ENCODE data around the gene SLC2A4RG.

SLC2A4RG gene

DNA sequence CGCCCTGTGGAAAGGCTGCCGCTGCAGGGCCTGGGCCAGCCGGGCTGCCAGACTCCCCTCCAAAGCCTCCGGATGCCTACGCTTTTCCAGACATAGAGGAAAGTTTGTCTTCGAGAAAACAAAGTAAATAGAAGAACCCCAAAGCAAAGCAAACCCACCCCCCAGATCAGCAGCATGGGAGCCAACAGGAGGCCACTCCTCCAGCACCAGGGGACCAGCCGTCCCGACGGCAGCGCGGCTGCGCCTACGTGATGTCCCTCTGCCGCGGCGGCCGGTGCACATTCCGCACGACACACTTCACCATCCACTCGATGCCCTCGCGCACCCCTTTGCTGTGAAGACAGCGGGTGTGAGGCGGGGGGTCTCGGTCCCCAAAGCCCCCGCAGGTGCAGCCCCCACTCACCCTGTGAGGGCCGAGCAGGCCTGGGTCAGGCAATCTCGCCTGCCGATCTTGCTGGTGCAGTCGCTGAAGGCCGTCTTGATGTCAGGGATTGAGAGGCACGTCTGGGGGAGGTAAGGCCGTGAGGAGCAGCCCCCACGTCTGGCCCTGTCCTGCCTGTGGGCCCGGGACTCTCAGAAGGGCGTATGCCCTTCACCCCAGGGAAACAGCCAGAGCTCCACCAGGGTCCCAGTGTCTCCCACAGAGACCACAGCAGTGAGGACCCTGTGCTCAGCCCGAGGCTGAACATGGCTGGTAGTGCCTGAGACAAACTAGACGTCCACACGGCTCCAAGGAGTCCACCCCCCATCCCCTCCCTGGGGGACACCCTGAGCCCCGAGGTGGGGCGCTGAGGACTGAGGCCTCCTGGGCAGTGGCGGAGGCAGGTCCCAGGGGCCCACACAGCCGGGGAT lies 39.2 kb upstream of the SLC2A4RG start:
- WGBS, 2 experiments, result 95% methylated on average over 43 of the region's 43 CpGs
- H3K4me1 ChIP-seq (ENCODE audit: control insufficient read depth, insufficient read depth, low read length), result peaks cover 5% of the 10 kb centered on the region
- H3K27me3 ChIP-seq (ENCODE audit: control insufficient read depth, insufficient read depth, low read length, poor library complexity, severe bottlenecking), result no peaks in the 10 kb centered on the region
- no peaks in the 10 kb centered on the region for H3K9me3 ChIP-seq (ENCODE audit: control insufficient read depth, low read length)
- no peak overlapping the region for H3K4me3 ChIP-seq (ENCODE audit: insufficient read depth, low read depth, low read length)
- H3K27ac ChIP-seq (ENCODE audit: insufficient read depth, low read depth, low read length, poor library complexity, severe bottlenecking), result no peak overlapping the region
- H3K36me3 ChIP-seq (ENCODE audit: control insufficient read depth, insufficient read depth, low read length), result peaks cover 8% of the 10 kb centered on the region

DNA sequence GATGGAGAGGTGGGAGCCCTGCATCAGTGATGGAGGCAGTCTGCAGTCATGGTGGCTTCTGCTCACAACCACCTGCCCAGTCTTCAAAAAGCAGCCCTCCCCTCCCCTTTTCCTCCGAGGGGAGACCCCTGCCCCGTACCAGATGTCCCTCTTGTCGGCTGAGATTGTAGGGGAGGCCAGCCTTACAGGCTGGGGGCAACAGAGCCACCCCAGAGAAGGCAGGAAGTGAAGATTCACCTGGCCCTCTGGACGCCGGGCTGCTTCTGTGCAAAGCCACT lies 38.6 kb upstream of the SLC2A4RG start:
- H3K9me3 ChIP-seq (ENCODE audit: control insufficient read depth, low read length), result no peaks in the 10 kb centered on the region
- no peak overlapping the region for H3K27ac ChIP-seq (ENCODE audit: insufficient read depth, low read depth, low read length, poor library complexity, severe bottlenecking)
- peaks cover 5% of the 10 kb centered on the region for H3K4me1 ChIP-seq (ENCODE audit: control insufficient read depth, insufficient read depth, low read length)
- H3K4me3 ChIP-seq (ENCODE audit: insufficient read depth, low read depth, low read length), result no peak overlapping the region
- 93 to 96% methylated on average over 5 of the region's 5 CpGs for WGBS, 2 experiments
- H3K36me3 ChIP-seq (ENCODE audit: control insufficient read depth, insufficient read depth, low read length), result peaks cover 8% of the 10 kb centered on the region
- H3K27me3 ChIP-seq (ENCODE audit: control insufficient read depth, insufficient read depth, low read length, poor library complexity, severe bottlenecking), result no peaks in the 10 kb centered on the region

DNA sequence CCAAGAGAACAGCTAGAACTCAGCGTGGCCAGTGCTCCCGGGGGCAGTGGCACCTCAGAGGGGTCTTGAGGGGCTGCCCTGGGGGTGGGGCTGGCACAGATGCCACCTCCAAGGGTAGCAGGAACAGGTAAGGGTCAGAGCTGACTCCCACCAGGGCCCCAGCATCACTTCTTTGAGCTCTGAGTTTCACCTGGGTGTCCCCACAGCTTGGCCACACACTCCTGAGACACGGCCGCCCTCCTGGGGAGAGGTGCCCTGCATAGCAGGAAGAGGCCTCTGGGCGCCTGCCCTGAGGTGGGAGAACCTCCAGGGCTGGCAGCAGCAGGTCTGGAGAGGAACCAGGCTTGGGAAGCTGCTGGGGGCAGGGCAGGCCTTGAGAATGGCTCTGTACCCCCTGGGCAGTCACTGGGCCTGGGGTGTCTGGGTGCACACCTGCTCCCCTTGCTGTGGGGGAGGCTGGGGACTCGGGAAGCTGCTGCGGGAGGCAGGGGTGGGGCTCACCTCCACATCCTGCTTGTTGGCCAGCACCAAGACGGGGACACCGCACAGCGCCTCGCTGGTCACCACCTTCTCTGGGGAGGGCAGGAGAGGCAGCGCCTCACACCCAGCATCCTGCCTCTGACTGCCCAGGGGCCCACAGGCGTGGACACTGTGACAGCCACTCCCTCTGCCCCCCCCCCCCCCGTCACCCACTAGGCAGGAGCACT lies 38.1 kb upstream of the SLC2A4RG start:
- no peaks in the 10 kb centered on the region for H3K9me3 ChIP-seq (ENCODE audit: control insufficient read depth, low read length)
- H3K27ac ChIP-seq (ENCODE audit: insufficient read depth, low read depth, low read length, poor library complexity, severe bottlenecking), result no peak overlapping the region
- no peak overlapping the region for H3K4me3 ChIP-seq (ENCODE audit: insufficient read depth, low read depth, low read length)
- H3K36me3 ChIP-seq (ENCODE audit: control insufficient read depth, insufficient read depth, low read length), result peaks cover 12% of the 10 kb centered on the region
- no peaks in the 10 kb centered on the region for H3K27me3 ChIP-seq (ENCODE audit: control insufficient read depth, insufficient read depth, low read length, poor library complexity, severe bottlenecking)
- WGBS, 2 experiments, result 91 to 93% methylated on average over 13 to 14 of the region's 14 CpGs
- H3K4me1 ChIP-seq (ENCODE audit: control insufficient read depth, insufficient read depth, low read length), result peaks cover 5% of the 10 kb centered on the region

DNA sequence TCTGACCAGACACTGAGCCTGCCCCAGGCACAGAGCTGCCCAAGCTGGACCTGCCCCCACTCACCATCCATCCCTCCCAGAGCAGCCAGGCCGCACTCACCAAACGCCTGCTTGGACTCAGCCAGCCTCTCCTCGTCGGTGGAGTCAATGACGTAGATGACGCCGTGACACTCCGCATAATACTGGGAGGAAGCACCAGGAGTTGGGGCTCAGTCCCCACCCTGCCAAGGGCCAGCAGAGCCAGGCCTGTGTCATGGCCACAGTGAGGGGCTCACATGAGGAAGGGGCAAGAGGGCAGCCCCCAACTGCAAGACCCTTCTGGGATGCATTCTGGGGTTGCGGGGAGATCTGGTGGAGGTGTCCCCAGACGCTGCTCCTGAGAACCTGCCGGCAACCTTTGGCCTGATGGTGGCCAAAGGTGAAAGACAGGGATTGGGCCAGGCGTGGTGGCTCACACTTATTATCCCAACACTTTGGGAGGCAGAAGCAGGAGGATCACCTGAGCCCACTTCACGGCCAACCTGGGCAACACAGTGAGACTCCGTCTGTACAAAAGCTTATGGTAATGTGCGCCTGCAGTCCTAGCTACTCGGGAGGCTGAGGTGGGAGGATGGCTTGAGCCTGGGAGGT lies 37.4 kb upstream of the SLC2A4RG start:
- H3K27me3 ChIP-seq (ENCODE audit: control insufficient read depth, insufficient read depth, low read length, poor library complexity, severe bottlenecking), result no peaks in the 10 kb centered on the region
- no peaks in the 10 kb centered on the region for H3K4me1 ChIP-seq (ENCODE audit: control insufficient read depth, insufficient read depth, low read length)
- H3K9me3 ChIP-seq (ENCODE audit: control insufficient read depth, low read length), result no peaks in the 10 kb centered on the region
- H3K36me3 ChIP-seq (ENCODE audit: control insufficient read depth, insufficient read depth, low read length), result peaks cover 13% of the 10 kb centered on the region
- H3K27ac ChIP-seq (ENCODE audit: insufficient read depth, low read depth, low read length, poor library complexity, severe bottlenecking), result no peak overlapping the region
- no peak overlapping the region for H3K4me3 ChIP-seq (ENCODE audit: insufficient read depth, low read depth, low read length)
- WGBS, 2 experiments, result 93% methylated on average over 16 of the region's 16 CpGs

- H3K9me3 ChIP-seq (ENCODE audit: control insufficient read depth, low read length), result no peaks in the 10 kb centered on the region
- peaks cover 13% of the 10 kb centered on the region for H3K36me3 ChIP-seq (ENCODE audit: control insufficient read depth, insufficient read depth, low read length)
- no peak overlapping the region for H3K4me3 ChIP-seq (ENCODE audit: insufficient read depth, low read depth, low read length)
- no peaks in the 10 kb centered on the region for H3K4me1 ChIP-seq (ENCODE audit: control insufficient read depth, insufficient read depth, low read length)
- 87% methylated on average over 13 of the region's 13 CpGs for WGBS, 2 experiments
- H3K27me3 ChIP-seq (ENCODE audit: control insufficient read depth, insufficient read depth, low read length, poor library complexity, severe bottlenecking), result no peaks in the 10 kb centered on the region
- no peak overlapping the region for H3K27ac ChIP-seq (ENCODE audit: insufficient read depth, low read depth, low read length, poor library complexity, severe bottlenecking)
Measured at GRCh38 chr20:63702751-63703470, 36.7 kb upstream of the SLC2A4RG start.

DNA sequence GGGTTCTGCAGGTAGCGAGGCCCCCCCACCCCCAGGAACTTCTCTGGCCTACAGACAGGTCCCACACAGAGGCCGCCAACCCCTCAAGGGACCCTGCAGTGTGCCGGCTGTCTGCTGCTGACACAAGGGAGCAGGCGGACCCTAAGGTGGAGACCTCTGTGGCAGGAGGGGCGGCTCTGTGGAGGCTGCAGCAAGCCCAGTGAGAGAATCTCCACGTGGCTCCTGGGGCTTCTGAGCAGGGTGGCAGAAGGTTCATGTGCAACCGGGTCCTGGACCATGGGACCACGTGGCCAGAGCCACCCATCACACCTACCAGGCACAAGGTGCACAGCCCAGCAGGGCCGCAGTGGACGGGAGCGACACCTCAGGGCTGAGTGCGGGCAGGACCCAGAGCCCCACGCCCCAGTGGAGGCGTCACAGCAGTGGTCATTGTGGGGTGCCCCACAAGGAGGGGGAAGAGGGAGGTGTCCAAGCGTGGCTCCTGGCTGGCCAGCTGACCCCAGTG lies 36.1 kb upstream of the SLC2A4RG start:
- Histone ChIP-seq H3K9me3 (ENCODE audit: control insufficient read depth, low read length) (no peaks in the 10 kb centered on the region), H3K4me1 (ENCODE audit: control insufficient read depth, insufficient read depth, low read length) (no peaks in the 10 kb centered on the region), H3K4me3 (ENCODE audit: insufficient read depth, low read depth, low read length) (no peak overlapping the region), H3K27ac (ENCODE audit: insufficient read depth, low read depth, low read length, poor library complexity, severe bottlenecking) (no peak overlapping the region), H3K36me3 (ENCODE audit: control insufficient read depth, insufficient read depth, low read length) (peaks cover 13% of the 10 kb centered on the region), H3K27me3 (ENCODE audit: control insufficient read depth, insufficient read depth, low read length, poor library complexity, severe bottlenecking) (no peaks in the 10 kb centered on the region)
- WGBS, 2 experiments, result 95 to 96% methylated on average over 15 of the region's 15 CpGs

- whole genome bisulfite sequencing, 2 experiments, result 94% methylated on average over 11 of the region's 11 CpGs
Measured at GRCh38 chr20:63703976-63704748, 35.4 kb upstream of the SLC2A4RG start.

GRCh38 chr20:63704749-63705117 lies 34.8 kb upstream of the SLC2A4RG start:
- Histone ChIP-seq H3K4me1 (ENCODE audit: control insufficient read depth, insufficient read depth, low read length) (peaks cover 5% of the 10 kb centered on the region), H3K27me3 (ENCODE audit: control insufficient read depth, insufficient read depth, low read length, poor library complexity, severe bottlenecking) (no peaks in the 10 kb centered on the region)
- 87 to 88% methylated on average over 6 of the region's 6 CpGs for WGBS, 2 experiments

More at GRCh38 chr20:63703976-63704748, 35.4 kb upstream of the SLC2A4RG start:
- Histone ChIP-seq H3K36me3 (ENCODE audit: control insufficient read depth, insufficient read depth, low read length) (peaks cover 13% of the 10 kb centered on the region), H3K4me1 (ENCODE audit: control insufficient read depth, insufficient read depth, low read length) (peaks cover 5% of the 10 kb centered on the region), H3K27ac (ENCODE audit: insufficient read depth, low read depth, low read length, poor library complexity, severe bottlenecking) (no peak overlapping the region), H3K4me3 (ENCODE audit: insufficient read depth, low read depth, low read length) (no peak overlapping the region), H3K9me3 (ENCODE audit: control insufficient read depth, low read length) (no peaks in the 10 kb centered on the region), H3K27me3 (ENCODE audit: control insufficient read depth, insufficient read depth, low read length, poor library complexity, severe bottlenecking) (no peaks in the 10 kb centered on the region)

GRCh38 chr20:63705232-63706026 lies 34.1 kb upstream of the SLC2A4RG start:
- H3K36me3 ChIP-seq (ENCODE audit: control insufficient read depth, insufficient read depth, low read length), result peaks cover 13% of the 10 kb centered on the region
- WGBS, 2 experiments, result 93 to 96% methylated on average over 8 of the region's 8 CpGs
- H3K9me3 ChIP-seq (ENCODE audit: control insufficient read depth, low read length), result no peaks in the 10 kb centered on the region
- H3K4me1 ChIP-seq (ENCODE audit: control insufficient read depth, insufficient read depth, low read length), result peaks cover 5% of the 10 kb centered on the region
- H3K27ac ChIP-seq (ENCODE audit: insufficient read depth, low read depth, low read length, poor library complexity, severe bottlenecking), result no peak overlapping the region
- no peaks in the 10 kb centered on the region for H3K27me3 ChIP-seq (ENCODE audit: control insufficient read depth, insufficient read depth, low read length, poor library complexity, severe bottlenecking)
- no peak overlapping the region for H3K4me3 ChIP-seq (ENCODE audit: insufficient read depth, low read depth, low read length)

More at GRCh38 chr20:63704749-63705117, 34.8 kb upstream of the SLC2A4RG start:
- Histone ChIP-seq H3K36me3 (ENCODE audit: control insufficient read depth, insufficient read depth, low read length) (peaks cover 13% of the 10 kb centered on the region), H3K9me3 (ENCODE audit: control insufficient read depth, low read length) (no peaks in the 10 kb centered on the region), H3K4me3 (ENCODE audit: insufficient read depth, low read depth, low read length) (no peak overlapping the region), H3K27ac (ENCODE audit: insufficient read depth, low read depth, low read length, poor library complexity, severe bottlenecking) (no peak overlapping the region)

All from ectodermal cell (in vitro differentiated cells).